Hematopoietic multipotent progenitor cell treated with erythropoietin and hydrocortisone succinate and interleukin-3 and kit ligand, for 15 days (in vitro differentiated cells): Measurements from ENCODE around the gene PDE6B.
"Not testable (repeated sequence)": the region's sequence is repeated elsewhere in the genome, so short reads cannot be mapped to it uniquely, and the experiment has no call there.

ENCODE experiments used
- DNase-seq: peaks from one replicate; pipeline ENCODE4 v3.0.0-alpha.2; 2015; ENCODE audit warnings: low spot score

Gene PDE6B

GRCh38 chr4:669806-670559, 44.6 kb downstream of the PDE6B start:
- DNase-seq: not testable (repeated sequence)

GRCh38 chr4:671769-672168, 46.4 kb downstream of the PDE6B start:
- DNase-seq: no peak

DNA sequence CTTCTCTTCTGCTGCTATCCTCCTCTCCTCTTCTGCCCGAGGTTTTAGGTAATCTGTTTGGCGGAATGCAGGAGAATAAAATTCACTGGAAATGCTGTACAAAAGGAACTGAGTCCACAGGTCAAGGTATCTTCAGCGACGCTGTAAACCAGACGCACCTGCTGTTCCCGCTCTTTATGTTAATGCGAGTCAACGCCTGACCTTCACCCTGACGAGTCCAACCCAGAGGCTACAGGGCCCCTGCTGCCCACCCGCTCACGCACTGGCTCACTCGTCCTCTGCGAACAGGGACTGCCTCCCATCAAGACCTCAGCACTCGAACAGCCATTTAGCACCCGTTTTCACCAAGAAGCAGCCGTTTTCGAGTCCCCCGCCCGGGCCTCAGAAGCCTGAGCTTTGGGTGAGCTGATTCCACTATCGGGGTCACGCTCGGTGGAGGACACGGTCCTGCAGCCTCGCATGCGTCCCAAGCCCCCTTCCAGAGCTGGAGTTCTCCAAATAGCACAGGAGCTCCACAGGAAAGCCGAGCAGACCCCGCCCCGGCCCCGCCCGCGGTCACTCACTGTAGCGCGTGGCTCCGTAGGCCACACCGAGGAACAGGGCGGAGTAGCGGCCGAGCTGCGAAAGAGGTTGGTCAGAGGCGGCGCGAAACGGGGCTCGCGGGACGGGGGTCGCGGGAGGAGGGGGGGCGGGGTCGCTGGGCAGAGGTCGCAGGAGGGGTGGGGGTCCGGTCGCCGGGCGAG, 48.1 kb downstream of the PDE6B start:
- peak; percentile 12 for DNase-seq

GRCh38 chr4:674172-675035, 49.0 kb downstream of the PDE6B start, which contains the start of the genes ATP5ME and MYL5:
ATP5ME (minus strand) TSS chr4:674276; CDS start chr4:674247, 29 bp downstream.
MYL5 (plus strand) TSS chr4:674542; CDS start chr4:678027, 3,485 bp downstream.
- peak; percentile 97 for DNase-seq

GRCh38 chr4:675036-675882, 49.9 kb downstream of the PDE6B start:
- DNase-seq: no peak

DNA sequence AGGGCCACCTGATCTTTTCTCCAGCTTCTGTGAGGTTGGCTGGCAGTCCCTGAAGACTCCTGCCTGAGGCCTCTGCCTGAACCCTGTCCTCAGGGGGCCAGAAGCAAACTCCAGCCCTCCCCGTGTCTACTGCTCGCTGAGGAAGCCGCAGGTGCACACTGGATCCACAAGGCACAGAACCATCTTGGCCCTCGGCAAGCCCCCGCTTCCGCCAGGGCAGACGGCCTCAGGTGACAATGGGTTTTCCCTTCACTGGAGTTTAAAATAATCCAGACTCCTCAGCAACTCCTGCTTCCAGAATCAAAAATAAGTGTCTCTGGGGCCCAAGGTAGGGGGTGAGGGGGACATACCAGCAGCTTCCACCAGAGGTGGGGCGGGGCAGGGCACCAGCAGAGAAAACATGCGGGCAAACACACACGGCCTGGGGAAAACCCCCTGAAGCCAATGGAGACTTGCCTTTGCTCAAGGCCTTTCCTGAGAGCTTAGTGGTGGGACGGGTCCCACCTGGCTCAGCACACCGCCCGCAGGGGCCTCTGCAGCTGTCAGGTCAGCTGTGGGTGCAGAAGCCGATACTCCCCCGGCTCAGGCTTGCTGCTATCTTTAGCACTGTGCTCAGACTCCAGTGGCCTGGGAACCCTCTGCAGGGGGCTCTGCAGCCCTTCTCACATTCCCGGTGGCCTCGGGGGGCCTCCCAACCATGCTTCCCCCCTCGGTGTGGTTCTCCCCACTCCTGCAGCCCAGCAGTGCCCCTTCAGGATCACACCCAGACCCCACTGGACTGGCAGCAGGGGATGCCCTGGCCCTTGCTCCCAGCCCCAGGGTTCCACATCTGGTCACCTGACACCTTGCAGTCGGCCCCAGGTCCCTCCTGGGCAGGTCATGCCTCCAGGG, 50.9 kb downstream of the PDE6B start:
- DNase-seq: no peak

DNA sequence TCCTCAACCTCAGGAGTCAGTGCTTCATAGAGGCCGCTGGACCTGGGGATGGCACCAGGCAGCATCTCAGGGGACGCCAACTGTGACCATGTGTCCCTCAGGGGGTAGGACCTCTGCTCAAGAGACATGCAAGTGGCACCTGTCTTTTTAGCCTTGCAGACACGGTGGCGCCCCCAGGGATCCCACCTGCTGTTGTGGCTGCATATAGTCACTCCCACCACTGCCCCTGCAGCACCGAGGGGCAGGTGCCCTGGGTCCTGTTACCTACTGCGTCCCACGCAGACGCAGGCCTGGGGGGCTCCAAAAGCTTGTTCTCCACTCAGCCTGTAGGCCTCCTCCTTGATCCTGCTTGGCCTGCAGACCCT, 51.5 kb downstream of the PDE6B start:
- DNase-seq: no peak

- DNase-seq: no peak
These were observed 52.3 kb downstream of the PDE6B start for GRCh38 chr4:677431-678293.

DNA sequence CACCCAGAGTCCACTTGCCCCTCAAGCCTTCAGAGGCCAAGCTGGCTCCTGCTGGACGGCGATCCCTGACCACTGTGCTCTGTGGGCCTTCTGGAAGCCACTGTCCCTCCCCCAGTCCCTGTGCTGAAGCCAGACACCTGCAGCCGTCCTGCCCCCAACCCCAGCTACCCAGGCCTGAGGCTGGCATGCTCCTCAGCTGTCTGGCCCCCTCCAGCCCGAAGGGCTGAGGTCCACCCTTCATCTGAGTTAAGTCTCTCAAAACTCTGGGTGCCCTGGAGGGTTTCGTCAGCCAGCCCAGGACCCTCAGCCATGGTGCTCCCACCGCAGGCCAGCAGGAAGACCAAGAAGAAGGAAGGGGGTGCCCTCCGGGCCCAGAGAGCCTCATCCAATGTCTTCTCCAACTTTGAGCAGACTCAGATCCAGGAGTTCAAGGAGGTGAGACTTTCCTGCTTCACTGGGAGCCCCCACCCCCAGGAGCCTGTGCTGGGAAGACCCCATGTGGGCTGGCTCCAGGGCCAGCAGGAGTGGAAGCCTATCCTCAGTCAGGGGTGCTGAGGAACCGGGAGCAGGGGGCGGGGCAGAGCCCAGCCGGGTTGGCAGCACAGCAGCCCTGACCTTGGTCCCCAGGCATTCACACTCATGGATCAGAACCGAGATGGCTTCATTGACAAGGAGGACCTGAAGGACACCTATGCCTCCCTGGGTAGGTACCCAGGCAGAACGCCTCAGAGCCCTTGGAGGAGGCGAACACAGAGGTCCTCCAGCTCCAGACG, 53.1 kb downstream of the PDE6B start:
- no peak for DNase-seq

DNA sequence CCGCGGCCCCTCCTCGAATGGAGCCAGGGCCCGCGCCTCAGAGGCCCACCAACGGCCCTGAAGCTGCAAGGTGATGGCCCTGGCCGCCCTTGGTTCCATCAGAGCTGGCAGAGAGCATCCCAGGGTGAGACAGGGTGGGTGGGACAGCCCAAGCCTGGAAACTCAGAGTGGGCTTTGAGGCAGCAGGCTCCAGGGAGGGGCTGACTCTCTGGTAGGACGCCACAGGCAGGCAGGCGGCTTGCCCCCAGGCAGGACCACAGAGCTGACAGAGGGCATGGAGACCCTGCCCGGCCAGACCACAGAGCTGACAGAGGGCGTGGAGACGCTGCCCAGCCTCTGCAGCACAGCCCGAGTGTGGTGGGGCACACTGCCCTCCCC, 53.7 kb downstream of the PDE6B start:
- no peak for DNase-seq

GRCh38 chr4:679629-680028, 54.3 kb downstream of the PDE6B start:
- DNase-seq: no peak

DNA sequence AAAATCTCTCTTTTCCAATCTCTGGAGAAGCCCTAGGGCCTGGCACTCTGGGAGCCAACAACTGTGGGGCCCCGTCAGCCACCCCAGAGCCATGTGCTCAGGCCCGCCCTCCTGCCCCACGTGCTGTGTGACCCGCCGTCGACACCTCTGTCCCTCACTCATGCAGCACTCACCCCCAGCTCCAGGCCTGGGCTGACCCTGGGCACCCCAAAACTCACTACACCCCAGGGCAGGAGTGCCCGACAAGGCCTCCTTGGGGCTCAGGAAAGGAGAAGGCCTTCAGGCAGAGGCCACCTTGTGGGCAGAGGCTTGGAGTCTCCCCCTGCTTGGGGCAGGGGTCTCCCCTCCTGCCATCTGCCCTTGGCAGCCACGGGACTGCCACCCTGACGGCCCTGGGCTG, 54.7 kb downstream of the PDE6B start:
- no peak for DNase-seq

- no peak for DNase-seq
These were observed 55.2 kb downstream of the PDE6B start for GRCh38 chr4:680551-680927.

- DNase-seq: no peak
These were observed 55.7 kb downstream of the PDE6B start for GRCh38 chr4:680928-681645.

- no peak for DNase-seq
These were observed 56.5 kb downstream of the PDE6B start for GRCh38 chr4:681736-682451.

GRCh38 chr4:682490-683172, 57.3 kb downstream of the PDE6B start:
- DNase-seq: no peak
